SK-N-MC (cell line): Measurements from ENCODE around the gene DLGAP4.

ENCODE experiments used
- DNase-seq: peaks from one replicate; pipeline ENCODE4 v3.0.0-alpha.2; 2011; ENCODE audit warnings: low read depth, low spot score
- H3K27ac ChIP-seq: fragments of 200-600 bp; sonication (generic); 2 replicates; pipeline ENCODE4 v1.5.1; 2016; ENCODE audit warnings: mixed run types
- H3K36me3 ChIP-seq: fragments of 200-600 bp; sonication (generic); 2 replicates; pipeline ENCODE4 v1.6.1; 2017; ENCODE audit warnings: antibody characterized with exemption, low read length, mixed read lengths; ENCODE audit not compliant: insufficient read depth
- H3K4me3 ChIP-seq: fragments of 200-600 bp; sonication (generic); 2 replicates; pipeline ENCODE4 v1.5.1; 2016
- H3K9ac ChIP-seq: fragments of 200-600 bp; sonication (generic); 2 replicates; pipeline ENCODE4 v1.8.0; 2017; ENCODE audit warnings: mixed run types, mixed read lengths; ENCODE audit not compliant: insufficient read length
- H3K9me3 ChIP-seq: fragments of 200-600 bp; sonication (generic); 2 replicates; pipeline ENCODE4 v1.6.1; 2017; ENCODE audit warnings: low read depth, mild to moderate bottlenecking, antibody characterized with exemption, low read length, moderate library complexity, mixed read lengths
- EZH2 ChIP-seq: fragments of 200-600 bp; sonication (generic); IDR thresholded peaks from one replicate; pipeline ENCODE4 v1.6.1; 2017; ENCODE audit warnings: antibody characterized with exemption
- FOXP2 ChIP-seq: optimal IDR thresholded peaks from 2 replicates; pipeline ENCODE3; 2011; ENCODE audit warnings: mild to moderate bottlenecking, moderate library complexity; ENCODE audit not compliant: insufficient read depth; ENCODE audit errors: extremely low read length, control extremely low read depth
- POLR2AphosphoS5 ChIP-seq: IDR thresholded peaks from 2 replicates; pipeline ENCODE4 v1.6.1; 2012; ENCODE audit warnings: mild to moderate bottlenecking, low read depth, low read length, borderline replicate concordance

DLGAP4 gene

DNA sequence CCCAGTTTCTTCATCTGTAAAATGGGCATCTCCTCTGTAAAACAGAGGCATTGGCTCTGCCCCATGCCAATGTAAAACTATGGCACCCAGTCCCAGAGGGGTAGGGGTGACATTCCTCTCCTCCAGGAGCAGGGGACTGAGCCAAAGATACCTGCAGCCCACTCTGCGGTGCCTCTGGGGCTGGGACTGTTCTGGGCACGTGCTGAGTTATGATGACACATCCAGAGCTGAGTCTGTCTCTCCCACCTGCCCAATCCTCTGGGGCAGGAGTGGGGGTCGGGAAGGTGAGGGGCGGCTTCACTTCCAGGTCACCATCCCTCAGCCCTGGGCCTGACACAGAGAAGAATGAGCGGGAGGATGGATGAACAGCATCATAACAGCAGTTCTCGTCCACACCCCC lies 40.0 kb upstream of the DLGAP4 start:
- Histone ChIP-seq H3K27ac (no peak overlapping the region), H3K9me3 (no peaks in the 10 kb centered on the region), H3K9ac (no peak overlapping the region), H3K36me3 (no peaks in the 10 kb centered on the region), H3K4me3 (no peak overlapping the region)
- no peak for DNase-seq
- no peak for TF ChIP-seq FOXP2
- no peak for TF ChIP-seq POLR2AphosphoS5
- TF ChIP-seq EZH2 = no peak

DNA sequence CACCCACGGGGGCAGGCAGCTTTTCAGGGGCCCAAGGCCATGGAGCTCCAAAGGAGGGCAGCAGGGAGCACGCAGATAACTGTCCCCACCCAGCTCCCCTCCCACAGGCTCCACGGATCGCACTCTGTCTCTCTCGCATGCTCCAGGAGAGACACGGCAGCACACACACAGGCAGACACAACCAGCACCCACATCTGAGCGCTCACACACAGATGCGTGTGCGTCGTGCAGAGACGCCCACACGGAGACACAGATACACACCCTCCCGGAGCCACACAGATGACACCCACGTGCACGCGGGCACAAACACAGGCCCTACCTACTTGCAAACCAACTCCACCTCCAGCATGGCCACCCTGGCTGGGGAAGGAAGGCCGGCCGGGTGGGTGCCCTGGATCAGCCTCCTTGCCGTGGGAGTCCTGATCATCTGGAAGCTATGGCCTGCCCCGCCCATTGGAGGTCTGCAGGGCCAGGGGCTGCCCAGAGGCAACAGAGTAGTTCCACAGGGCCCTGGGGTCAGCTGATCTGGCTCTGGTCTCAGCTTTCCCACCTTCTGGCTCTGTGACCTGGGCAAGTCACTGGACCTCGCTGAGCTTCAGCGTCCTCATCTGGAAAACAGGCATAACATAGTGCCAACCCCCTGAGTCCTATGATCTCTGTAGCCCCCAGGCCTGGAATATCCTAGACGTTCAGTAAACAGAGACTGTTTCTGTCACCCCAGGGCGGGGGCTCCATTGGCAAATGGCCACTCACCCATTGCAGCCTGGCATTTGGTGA lies 38.3 kb upstream of the DLGAP4 start:
- Histone ChIP-seq H3K27ac (no peak overlapping the region), H3K36me3 (no peaks in the 10 kb centered on the region), H3K4me3 (no peak overlapping the region), H3K9ac (no peak overlapping the region), H3K9me3 (no peaks in the 10 kb centered on the region)
- TF ChIP-seq EZH2 (no peak), FOXP2 (no peak), POLR2AphosphoS5 (no peak)
- DNase-seq = no peak

- H3K9me3 ChIP-seq = no peaks in the 10 kb centered on the region
- TF ChIP-seq EZH2 (no peak), FOXP2 (no peak), POLR2AphosphoS5 (no peak)
These were observed 37.4 kb upstream of the DLGAP4 start for GRCh38 chr20:36268440-36269342.

DNA sequence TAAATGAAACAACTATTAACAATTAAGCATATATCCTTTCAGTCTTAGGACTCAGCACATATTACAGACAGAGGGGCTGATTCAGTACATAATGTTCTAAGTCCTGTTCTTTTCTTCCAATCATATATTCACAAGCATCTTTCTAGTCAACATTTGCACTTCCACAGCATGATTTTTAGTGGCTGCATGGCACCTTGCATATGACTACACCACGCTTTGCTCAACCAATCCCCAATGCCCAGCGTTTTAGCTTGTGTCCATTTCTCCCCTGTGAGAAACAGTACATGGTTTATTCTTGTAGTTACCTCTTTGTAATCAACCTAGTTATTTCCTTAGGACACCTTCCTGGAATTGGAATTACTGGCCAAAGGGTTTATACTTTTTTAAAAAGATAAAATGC lies 36.6 kb upstream of the DLGAP4 start:
- Histone ChIP-seq H3K4me3 (no peak overlapping the region), H3K9me3 (no peaks in the 10 kb centered on the region), H3K36me3 (no peaks in the 10 kb centered on the region), H3K9ac (no peak overlapping the region), H3K27ac (no peak overlapping the region)
- no peak for DNase-seq
- TF ChIP-seq FOXP2 (no peak), POLR2AphosphoS5 (no peak), EZH2 (no peak)

More at GRCh38 chr20:36268440-36269342, 37.4 kb upstream of the DLGAP4 start:
- Histone ChIP-seq H3K4me3 (no peak overlapping the region), H3K36me3 (no peaks in the 10 kb centered on the region), H3K27ac (no peak overlapping the region), H3K9ac (no peak overlapping the region)
- DNase-seq = no peak

DNA sequence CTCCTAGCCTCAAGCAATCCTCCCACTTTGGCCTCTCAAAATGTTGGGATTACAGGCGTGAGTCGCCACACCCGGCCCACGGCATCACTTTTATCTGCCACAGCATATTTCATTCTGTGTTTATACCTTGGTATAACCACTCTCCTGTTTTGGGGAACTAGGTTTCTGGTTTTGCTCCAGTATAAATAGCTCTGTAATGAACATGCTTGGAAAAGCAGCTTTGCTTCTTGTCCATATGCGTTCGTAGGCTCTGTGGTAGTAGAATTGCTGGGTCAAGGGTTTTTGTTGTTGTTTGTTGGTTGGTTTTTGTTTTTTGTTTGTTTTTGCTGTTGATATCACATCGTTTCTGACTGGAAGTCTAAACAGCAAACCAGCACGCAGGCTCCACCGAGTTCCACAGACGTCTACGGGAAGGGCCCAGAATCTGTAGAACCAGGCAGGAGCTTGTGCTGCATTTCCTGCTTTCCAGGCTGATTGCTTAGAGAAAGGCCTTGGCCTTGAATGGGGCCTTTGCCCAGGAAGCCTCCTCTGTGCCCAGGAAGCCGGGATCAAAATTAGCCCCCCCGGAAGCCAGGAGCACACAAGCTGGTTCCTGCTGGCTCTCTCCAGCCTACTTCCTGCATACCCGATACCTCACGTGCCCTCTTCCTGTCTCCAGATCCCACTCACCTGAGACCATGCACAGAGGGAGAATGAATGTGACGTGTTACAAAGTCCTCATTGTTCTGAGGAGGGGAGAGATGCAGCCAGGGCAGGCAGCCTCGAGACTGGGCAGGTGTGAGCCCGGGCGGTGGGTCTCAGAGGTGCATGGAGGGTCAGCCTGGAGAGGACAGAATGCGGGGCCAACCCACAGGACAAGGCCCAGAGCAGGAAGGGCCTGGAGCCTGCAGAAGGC lies 35.1 kb upstream of the DLGAP4 start:
- TF ChIP-seq FOXP2 = no peak
- no peak for TF ChIP-seq POLR2AphosphoS5
- no peak for TF ChIP-seq EZH2
- Histone ChIP-seq H3K27ac (no peak overlapping the region), H3K9ac (no peak overlapping the region), H3K36me3 (no peaks in the 10 kb centered on the region), H3K4me3 (no peak overlapping the region), H3K9me3 (no peaks in the 10 kb centered on the region)
- DNase-seq = no peak

DNA sequence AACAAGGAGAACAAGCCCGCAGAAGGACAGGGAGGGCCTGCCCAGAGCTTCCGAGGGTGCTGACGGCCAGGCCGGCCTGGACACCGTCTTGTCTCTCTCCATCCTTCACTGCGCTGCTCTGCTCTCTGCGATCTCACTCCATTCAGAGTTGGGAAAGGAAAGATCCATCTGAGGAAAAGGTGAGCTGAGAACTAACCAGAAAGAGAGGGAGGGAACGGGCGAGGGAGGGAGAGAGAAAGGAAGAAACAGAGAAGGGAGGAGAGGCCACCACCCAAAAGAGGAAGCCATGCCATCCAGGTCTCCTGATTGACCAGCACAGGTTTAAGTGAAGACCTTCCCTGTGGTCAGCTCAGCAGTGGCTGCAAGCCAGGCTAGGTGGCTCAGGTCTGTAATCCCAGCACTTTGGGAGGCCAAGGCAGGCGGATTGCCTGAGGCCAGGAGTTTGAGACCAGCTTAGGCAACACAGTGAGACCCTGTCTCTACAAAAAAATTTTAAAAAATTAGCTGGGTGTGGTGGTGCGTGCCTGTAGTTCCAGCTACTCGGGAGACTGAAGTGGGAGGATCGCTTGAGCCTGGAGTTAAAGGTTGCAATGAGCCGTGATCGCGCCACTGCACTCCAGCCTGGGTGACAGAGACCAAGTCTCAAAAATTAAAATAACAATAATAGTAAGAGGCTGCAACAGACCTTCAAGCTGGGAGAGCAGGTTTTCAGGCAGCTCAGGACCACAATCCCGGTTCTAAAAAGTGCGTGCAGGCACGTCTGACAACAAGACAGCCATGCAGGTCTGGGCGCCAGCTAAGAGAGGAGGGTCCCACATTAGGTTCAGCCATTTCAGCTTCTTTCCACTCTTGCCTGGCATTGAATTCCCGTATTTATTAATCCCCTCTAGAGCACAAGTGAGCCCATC lies 34.2 kb upstream of the DLGAP4 start:
- no peaks in the 10 kb centered on the region for H3K9me3 ChIP-seq
- no peak overlapping the region for H3K27ac ChIP-seq
- H3K36me3 ChIP-seq = no peaks in the 10 kb centered on the region
- no peak for DNase-seq
- no peak for TF ChIP-seq EZH2
- H3K9ac ChIP-seq = no peak overlapping the region
- no peak overlapping the region for H3K4me3 ChIP-seq

DNA sequence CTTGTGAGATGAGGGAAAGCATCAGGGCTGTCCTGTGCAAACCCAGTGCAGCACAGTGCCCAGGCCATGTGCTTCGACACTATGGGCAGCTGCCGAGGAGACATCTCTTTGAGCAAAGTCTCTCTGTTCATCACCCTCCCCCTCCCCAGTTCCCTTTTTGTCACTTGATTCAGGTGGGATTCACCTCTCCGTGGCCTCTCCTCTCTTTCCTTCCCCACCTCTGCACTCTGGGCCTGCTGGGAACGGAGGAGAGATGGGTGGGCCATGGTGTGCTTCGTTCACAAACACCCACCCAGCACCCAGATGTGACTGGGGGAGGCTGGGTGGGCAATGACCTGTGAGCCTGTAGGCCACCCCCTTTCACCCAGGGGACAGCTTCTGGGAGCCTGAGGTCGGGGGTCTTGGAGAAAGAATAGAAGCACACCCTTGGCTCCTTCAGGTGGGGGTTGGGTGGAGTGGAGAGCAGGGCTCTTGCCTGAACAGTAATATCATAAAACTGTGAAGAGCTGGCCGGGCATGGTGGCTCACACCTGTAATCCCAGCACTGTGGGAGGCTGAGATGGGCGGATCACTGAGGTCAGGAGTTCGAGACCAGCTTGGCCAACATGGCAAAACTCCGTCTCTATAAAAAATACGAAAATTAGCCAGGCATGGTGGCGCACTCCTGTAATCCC lies 33.5 kb upstream of the DLGAP4 start:
- Histone ChIP-seq H3K27ac (no peak overlapping the region), H3K9me3 (no peaks in the 10 kb centered on the region), H3K9ac (no peak overlapping the region), H3K4me3 (no peak overlapping the region), H3K36me3 (no peaks in the 10 kb centered on the region)
- no peak for DNase-seq
- TF ChIP-seq FOXP2 = no peak
- no peak for TF ChIP-seq POLR2AphosphoS5
